ENCODE results near the gene CPSF2.

Gene CPSF2

DNA sequence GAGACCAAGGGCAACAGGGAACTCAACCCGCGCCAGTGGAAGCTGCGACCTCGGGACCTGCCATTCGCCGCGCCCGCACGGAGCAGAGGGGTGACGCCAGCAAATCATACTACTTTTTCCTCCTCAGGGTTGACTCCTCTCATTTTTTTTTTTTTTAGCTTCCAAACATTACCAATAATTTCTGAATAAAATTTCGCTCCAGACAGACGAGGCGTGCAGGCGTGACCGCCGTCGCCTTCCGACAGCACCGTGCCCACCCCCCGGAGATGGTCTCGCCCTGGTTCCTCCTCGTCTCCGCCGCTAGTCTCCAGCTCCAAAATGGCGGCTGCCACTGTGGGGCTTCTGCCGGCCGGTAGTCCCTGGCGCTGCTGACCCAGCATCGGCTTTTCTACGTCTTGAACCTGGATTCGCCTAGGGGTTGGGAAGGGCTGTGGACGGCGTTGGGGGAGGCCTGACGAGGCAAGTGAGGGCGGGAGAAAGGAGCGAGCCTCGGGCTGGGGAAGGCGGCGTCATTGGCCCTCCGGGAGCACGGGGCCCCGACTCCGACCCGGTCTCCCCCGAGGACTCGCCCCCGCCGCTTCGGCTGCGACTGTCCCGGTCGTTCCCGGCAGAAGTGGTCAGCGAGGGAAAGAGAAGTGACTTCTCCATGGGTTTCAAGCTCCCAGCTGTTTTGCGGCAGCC, at the start of gene CPSF2, which contains the start of gene NDUFB1:
Gene CPSF2 (plus strand): TSS at position 300 of the 681 bp plus-strand sequence. CDS start 9,016 bp downstream, outside the sequence.
Gene NDUFB1 (minus strand): TSS at position 37 of the 681 bp plus-strand sequence. CDS start 4,069 bp downstream, outside the sequence.
- peak; percentile 89 for DNase-seq

DNA sequence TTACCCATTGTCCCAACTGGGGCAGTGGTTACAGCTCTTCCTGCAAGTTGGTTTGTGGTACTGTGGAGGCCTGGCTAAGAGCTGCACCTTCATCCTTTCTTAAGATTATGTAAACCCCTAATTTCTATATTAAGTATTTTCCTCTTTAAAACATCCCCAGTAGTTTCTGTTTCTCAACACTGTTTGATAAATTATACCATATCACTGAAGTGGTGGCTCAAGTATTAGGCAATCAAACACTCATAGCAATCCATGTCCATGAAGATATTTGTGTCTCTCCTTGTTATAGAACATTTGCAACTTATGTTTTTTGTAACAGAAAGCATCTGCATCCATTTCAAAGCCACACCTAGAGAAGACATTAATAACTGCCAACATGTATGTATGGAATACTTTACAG, 47.2 kb upstream of the CPSF2 start:
- DNase-seq: no peak

DNA sequence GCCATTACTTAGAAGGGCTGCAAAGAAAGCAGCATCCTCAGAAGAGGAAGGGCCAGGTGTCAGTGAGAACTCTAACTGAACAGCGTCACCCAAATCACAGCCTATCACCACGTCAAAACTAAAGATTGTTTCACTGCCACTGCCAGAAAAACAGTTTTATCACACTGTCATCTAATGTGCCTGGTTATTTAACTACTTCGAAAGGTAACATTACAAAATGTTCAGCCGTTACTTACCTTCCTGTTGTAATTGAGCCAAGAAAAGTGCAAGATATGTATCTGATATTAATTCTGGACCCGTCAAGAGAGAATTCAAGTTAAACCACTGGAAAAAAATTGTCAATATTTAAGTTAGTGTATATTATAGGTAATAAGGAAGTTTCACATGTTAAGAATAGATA, 33.3 kb upstream of the CPSF2 start:
- DNase-seq: no peak

GRCh38 chr14:92093320-92093719, 28.4 kb upstream of the CPSF2 start:
- DNase-seq: no peak

GRCh38 chr14:92099802-92100201, 22.0 kb upstream of the CPSF2 start:
- no peak for DNase-seq

GRCh38 chr14:92103363-92103989, 18.3 kb upstream of the CPSF2 start:
- DNase-seq: no peak

DNA sequence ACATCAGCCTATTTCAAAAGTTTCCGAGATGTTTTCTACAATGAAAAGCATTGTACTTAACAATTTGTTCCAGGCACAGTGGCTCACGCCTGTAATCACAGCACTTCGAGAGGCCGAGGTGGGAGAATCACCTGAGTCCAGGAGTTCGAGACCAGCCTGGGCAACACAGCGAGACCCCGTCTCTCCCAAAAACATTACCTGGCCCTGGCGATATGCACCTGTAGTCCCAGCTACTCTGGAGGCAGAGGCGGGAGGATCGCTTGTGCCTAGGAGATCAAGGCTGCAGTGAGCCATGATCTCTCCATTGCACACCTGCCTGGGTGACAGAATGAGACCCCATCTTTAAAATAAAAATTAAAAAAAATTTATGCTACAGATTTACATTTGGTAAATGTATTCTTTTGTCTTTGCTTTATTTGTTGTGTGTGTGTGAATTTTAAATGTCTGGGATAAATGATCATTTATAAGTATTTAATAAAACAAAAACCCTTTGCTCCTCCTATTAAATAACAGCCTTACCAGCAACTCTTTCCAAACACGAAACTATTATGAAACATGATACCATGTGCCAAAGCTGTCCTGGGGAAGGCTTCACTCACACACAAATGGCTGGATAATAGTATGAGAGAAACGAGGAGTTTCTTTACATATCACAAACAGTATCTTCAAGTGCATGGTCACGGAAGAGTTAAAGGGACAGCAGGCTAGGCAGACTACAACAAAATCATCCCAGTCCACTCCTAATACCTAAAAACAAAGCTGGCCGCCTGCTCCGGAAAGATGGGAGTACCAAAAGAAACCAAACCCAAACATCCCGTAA, 16.5 kb upstream of the CPSF2 start:
- DNase-seq: no peak

DNA sequence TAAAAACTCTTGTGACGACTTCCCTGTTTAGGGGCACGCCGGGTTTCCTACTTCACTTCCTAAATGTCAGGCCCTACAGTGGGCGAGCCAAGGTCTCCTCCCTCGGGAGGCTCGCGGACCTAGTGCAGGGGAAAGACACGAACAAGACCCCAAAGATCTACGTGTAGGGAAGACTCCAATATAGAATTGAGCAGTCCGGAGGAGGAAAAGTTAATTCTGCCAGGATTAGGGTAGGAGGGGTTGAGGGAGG, 16.0 kb upstream of the CPSF2 start:
- peak; percentile 76 for DNase-seq

GRCh38 chr14:92106143-92106926, 15.4 kb upstream of the CPSF2 start, which contains the start of gene ATXN3:
ATXN3 (minus strand) TSS chr14:92106582; CDS start chr14:92106552, 30 bp downstream.
- DNase-seq: peak; percentile 98

DNA sequence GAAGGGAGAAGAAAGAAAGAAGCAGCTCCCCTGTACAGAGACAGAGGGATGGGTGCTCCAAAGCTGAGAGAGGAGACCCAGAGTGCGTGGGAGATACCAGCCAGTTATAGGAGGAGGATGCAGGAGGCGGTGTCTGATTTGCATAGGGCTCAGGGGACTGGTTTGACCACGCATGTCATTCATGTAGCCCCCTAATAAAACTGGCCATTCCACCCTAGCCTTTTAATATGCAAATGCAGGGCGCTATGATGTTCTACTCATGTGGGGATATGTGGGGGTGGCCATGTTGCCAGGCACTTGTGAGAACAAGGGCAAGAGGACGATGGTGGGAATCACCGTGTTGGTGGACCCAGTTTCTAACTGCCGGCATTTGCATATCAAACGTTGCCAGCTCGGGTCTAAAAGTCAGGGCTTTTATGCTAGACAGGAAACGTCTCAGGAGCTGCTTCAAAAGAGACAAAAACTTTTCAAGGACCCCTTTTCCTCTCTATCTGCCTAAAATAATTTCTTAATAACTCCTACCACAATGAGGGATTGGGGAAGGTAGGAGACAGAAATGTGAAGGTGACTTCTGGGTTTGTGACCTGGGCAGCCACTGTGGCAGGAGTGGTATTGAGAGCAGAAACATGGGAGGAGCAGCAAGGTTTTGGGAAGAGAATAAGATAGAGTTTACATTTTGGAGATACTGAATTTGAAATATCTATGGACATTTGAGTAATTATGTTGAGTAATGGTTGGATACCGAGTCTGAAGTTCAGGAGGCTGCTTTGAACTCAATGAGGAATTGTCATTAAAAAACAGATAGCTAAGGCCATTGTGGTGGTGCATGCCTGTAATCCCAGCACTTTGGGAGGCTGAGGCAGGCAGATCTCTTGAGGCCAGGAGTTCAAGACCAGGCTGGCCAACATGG, 13.2 kb upstream of the CPSF2 start:
- no peak for DNase-seq

GRCh38 chr14:92109490-92109889, 12.3 kb upstream of the CPSF2 start:
- DNase-seq: no peak

DNA sequence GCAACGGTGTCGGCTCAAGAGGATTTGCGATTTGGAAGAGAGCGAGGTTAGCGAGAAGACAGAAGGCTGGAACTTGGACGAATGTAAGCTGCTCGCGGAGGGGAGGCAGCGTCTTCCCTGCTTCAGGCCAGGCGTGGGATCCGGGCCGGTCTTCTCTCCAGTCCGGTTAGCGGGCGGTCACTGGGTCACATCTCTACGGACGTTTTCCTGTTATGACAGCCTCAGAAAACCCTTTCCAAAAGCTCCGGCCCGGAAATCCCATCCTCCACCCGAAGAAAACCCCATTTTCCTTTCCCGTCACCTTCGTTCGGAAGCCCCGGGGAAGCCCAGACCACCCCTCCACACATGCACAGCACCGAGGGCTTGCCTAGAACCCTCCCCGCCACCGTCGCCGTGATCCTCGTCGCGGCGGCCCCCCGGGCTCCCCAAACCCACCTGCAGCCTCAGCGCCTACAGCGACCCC, 531 bp upstream of the CPSF2 start:
- no peak for DNase-seq

- DNase-seq: no peak
These were observed 545 bp downstream of the CPSF2 start for GRCh38 chr14:92122351-92122677.

GRCh38 chr14:92122761-92123160, 992 bp downstream of the CPSF2 start:
- no peak for DNase-seq

- DNase-seq: no peak
These were observed 12.7 kb downstream of the CPSF2 start for GRCh38 chr14:92134456-92134855.

GRCh38 chr14:92135269-92135668, 13.5 kb downstream of the CPSF2 start:
- DNase-seq: no peak

DNA sequence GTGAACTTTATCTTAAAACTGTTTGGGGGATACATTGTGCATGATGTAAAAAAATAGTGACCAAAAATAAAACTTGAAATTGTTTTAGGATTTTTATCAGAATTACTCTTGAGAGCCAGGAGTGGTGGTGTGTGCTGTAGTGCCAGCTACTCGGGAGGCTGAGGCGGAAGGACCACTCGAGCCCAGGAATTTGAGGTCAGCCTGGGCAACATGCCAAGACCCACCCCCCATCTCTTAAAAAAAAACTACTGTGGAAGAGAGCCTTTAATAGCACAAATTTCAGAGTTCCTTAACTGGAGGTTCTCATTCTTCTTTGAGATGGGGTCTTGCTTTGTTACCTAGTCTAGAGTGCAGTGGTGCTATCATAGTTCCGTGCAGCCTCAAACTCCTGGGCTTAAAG, 21.5 kb downstream of the CPSF2 start:
- no peak for DNase-seq

GRCh38 chr14:92143962-92144361, 22.2 kb downstream of the CPSF2 start:
- DNase-seq: no peak

DNA sequence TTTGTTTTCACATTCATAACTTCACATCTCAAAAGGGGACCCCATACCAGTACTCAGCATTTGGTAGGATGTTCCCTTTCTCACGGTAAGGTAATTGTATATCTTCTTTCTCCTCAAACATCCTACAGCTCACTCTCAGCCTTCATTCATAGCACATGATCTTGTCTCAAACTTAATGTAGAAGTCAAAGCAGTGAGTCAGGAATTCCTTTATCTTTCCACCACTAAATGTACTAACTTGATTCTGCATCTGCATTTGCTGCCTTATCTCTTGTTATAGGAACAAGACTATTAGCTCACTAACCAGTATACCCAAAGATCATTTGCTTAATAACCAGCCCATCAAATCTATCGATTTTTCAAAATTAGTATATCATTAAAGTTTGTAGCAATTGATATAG, 22.9 kb downstream of the CPSF2 start:
- no peak for DNase-seq

- DNase-seq: no peak
These were observed 31.8 kb downstream of the CPSF2 start for GRCh38 chr14:92153581-92153980.

GRCh38 chr14:92154283-92154942, 32.6 kb downstream of the CPSF2 start:
- DNase-seq: no peak

All from femur (tissue), 1 donor.